ENCODE measurements around the gene ARID3A.
"Not testable (repeated sequence)": the region's sequence is repeated elsewhere in the genome, so short reads cannot be mapped to it uniquely, and the experiment has no call there.

ARID3A gene, protein sequence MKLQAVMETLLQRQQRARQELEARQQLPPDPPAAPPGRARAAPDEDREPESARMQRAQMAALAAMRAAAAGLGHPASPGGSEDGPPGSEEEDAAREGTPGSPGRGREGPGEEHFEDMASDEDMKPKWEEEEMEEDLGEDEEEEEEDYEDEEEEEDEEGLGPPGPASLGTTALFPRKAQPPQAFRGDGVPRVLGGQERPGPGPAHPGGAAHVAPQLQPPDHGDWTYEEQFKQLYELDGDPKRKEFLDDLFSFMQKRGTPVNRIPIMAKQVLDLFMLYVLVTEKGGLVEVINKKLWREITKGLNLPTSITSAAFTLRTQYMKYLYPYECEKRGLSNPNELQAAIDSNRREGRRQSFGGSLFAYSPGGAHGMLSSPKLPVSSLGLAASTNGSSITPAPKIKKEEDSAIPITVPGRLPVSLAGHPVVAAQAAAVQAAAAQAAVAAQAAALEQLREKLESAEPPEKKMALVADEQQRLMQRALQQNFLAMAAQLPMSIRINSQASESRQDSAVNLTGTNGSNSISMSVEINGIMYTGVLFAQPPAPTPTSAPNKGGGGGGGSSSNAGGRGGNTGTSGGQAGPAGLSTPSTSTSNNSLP

DNA sequence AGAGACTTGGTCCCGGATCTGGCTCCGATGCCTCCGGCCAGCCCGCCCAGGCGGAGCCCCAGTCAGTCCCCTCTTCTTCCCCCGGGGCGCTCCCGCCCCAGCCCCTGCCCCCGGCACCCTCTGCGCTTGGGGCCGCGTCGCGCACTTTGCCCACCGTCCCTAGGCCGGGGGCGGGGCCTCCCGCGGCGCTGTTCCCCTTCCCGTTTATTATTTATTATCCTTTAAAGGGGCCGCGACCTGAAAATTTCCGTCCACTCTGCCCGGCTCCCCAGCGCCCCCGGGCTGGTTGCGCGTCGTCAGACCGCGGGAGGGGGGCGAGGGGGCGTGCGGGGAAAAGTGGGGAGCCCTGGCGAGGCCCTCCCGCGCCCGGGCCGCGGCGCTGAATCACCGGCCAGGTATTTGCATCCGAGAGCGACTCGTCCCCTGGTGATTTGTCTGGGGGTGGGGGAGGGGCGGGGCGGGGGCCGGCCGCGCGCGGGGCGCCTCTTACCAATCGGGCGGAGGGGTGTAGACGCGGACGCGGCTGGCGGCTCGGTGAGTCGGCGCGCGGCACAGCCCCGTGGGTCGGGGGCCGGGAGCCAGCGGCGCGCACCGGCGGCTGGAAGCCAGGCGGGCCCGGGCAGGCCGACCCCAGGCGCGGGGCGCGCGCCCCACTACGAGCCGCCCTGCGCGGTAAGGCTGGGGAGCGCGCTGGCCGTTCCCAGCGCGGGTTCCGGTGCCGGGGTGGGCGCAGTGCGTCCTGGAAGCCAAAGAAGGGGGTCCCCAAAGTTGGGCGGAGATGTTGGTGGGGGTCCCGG, at the start of gene ARID3A:
TSS of gene ARID3A (plus strand) at position 510 of the 797 bp plus-strand sequence. CDS start 3,494 bp downstream, outside the sequence.
- Histone ChIP-seq H3K9ac (ENCODE audit: low read depth, low read length) (peak within 1 kb of the TSS; percentile 45; the same call in 1 of the 2 replicates), H3K27me3 (ENCODE audit: control insufficient read depth, insufficient read depth, low read length) (peaks cover 8% of the 10 kb centered on the region), H3K27ac (ENCODE audit: low read depth, low read length) (peak within 1 kb of the TSS; percentile 89), H3K4me1 (ENCODE audit: control insufficient read depth, insufficient read depth, low read length) (no peaks in the 10 kb centered on the region), H3K36me3 (ENCODE audit: control insufficient read depth, insufficient read depth, low read length) (peaks cover 12% of the 10 kb centered on the region), H3K4me3 (ENCODE audit: low read depth, low read length) (peak within 1 kb of the TSS; percentile 87), H3K9me3 (ENCODE audit: control insufficient read depth, insufficient read depth, low read length) (no peaks in the 10 kb centered on the region)

DNA sequence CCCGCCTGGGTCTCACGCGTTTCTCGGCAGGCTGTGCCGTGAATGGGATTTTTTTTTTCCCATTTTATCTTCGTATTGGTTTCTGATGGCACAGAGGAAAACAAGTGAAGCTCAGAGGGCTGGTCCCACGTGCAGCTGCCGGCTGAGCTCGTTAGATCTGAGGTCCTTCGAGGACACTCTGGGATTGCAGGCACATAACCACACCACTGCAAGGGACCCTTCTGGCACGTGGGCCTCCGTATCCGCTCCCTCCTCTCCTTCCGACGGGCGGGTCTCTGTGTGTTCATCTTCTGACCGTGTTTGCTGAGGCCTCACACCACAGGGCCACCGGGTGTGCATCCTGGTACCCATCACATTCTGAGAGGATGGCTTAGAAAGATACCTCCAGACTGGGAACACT, 49.7 kb upstream of the ARID3A start:
- H3K4me3 ChIP-seq (ENCODE audit: low read depth, low read length) = no peak overlapping the region
- H3K9ac ChIP-seq (ENCODE audit: low read depth, low read length) = no peak overlapping the region
- no peaks in the 10 kb centered on the region for H3K4me1 ChIP-seq (ENCODE audit: control insufficient read depth, insufficient read depth, low read length)
- no peak overlapping the region for H3K27ac ChIP-seq (ENCODE audit: low read depth, low read length)
- no peaks in the 10 kb centered on the region for H3K27me3 ChIP-seq (ENCODE audit: control insufficient read depth, insufficient read depth, low read length)
- H3K36me3 ChIP-seq (ENCODE audit: control insufficient read depth, insufficient read depth, low read length) = peaks cover 30% of the 10 kb centered on the region
- no peaks in the 10 kb centered on the region for H3K9me3 ChIP-seq (ENCODE audit: control insufficient read depth, insufficient read depth, low read length)

DNA sequence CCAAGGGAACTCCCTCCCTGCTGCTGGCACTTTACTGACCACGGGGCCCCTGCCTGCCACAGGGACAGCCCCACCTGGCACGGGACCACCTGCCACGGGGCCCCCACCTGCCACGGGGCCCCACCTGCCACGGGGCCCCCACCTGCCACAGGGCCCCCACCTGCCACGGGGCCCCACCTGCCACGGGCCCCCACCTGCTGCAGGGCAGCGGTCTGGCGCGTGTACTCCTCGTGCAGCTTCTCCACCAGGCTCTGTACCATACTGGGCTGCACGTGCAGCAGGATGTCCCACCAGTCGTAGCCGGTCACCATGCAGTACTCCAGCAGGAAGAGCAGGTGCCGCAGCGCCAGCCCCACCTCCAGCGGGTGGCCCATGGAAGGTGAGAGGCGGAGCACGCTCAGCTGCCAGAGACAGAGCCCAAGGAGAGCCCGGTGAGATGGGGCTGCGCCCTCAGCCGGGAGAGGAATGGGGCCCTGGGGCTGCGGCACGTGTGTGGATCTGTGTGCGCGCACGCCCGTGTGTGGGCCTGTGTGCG, 49.0 kb upstream of the ARID3A start:
- no peak overlapping the region for H3K27ac ChIP-seq (ENCODE audit: low read depth, low read length)
- H3K4me1 ChIP-seq (ENCODE audit: control insufficient read depth, insufficient read depth, low read length) = no peaks in the 10 kb centered on the region
- no peaks in the 10 kb centered on the region for H3K27me3 ChIP-seq (ENCODE audit: control insufficient read depth, insufficient read depth, low read length)
- H3K36me3 ChIP-seq (ENCODE audit: control insufficient read depth, insufficient read depth, low read length) = peaks cover 37% of the 10 kb centered on the region
- H3K9me3 ChIP-seq (ENCODE audit: control insufficient read depth, insufficient read depth, low read length) = no peaks in the 10 kb centered on the region
- H3K4me3 ChIP-seq (ENCODE audit: low read depth, low read length) = no peak overlapping the region
- no peak overlapping the region for H3K9ac ChIP-seq (ENCODE audit: low read depth, low read length)

DNA sequence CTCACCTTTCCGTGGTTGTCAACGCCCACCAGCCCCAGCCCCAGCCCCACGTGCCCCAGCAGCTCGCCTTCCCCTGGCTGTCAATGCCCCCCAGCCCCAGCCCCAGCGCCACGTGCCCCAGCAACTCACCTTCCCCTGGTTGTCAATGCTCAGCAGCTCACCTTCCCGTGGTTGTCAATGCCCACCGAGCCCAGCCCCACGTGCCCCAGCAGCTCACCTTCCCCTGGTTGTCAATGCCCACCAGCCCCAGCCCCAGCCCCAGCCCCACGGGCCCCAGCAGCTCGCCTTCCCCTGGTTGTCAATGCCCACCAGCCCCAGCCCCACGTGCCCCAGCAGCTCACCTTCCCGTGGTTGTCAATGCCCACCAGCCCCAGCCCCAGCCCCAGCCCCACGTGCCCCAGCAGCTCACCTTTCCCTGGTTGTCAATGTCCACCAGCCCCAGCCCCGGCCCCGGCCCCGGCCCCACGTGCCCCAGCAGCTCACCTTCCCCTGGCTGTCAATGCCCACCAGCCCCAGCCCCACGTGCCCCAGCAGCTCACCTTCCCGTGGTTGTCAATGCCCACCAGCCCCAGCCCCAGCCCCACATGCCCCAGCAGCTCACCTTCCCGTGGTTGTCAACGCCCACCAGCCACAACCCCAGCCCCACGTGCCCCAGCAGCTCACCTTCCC, 47.7 kb upstream of the ARID3A start:
- H3K36me3 ChIP-seq (ENCODE audit: control insufficient read depth, insufficient read depth, low read length) = peaks cover 46% of the 10 kb centered on the region
- not testable (repeated sequence) for H3K9ac ChIP-seq (ENCODE audit: low read depth, low read length); H3K4me3 ChIP-seq (ENCODE audit: low read depth, low read length); H3K27ac ChIP-seq (ENCODE audit: low read depth, low read length); H3K27me3 ChIP-seq (ENCODE audit: control insufficient read depth, insufficient read depth, low read length); H3K4me1 ChIP-seq (ENCODE audit: control insufficient read depth, insufficient read depth, low read length); H3K9me3 ChIP-seq (ENCODE audit: control insufficient read depth, insufficient read depth, low read length)

DNA sequence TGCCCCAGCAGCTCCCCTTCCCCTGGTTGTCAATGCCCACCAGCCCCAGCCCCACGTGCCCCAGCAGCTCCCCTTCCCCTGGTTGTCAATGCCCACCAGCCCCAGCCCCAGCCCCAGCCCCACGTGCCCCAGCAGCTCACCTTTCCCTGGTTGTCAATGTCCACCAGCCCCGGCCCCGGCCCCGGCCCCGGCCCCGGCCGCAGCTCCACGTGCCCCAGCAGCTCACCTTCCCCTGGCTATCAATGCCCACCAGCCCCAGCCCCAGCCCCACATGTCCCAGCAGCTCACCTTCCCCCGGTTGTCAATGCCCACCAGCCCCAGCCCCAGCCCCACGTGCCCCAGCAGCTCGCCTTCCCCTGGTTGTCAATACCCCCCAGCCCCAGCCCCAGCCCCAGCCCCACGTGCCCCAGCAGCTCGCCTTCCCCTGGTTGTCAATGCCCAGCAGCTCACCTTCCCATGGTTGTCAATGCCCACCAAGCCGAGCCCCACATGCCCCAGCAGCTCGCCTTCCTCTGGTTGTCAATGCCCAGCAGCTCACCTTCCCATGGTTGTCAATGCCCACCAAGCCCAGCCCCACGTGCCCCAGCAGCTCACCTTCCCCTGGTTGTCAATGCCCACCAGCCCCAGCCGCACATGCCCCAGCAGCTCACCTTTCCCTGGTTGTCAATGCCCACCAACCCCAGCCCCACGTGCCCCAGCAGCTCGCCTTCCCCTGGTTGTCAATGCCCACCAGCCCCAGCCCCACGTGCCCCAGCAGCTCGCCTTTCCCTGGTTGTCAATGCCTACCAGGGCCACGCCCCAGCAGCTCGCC, 46.9 kb upstream of the ARID3A start:
- H3K9me3 ChIP-seq (ENCODE audit: control insufficient read depth, insufficient read depth, low read length); H3K4me3 ChIP-seq (ENCODE audit: low read depth, low read length); H3K9ac ChIP-seq (ENCODE audit: low read depth, low read length); H3K4me1 ChIP-seq (ENCODE audit: control insufficient read depth, insufficient read depth, low read length); H3K27ac ChIP-seq (ENCODE audit: low read depth, low read length); H3K27me3 ChIP-seq (ENCODE audit: control insufficient read depth, insufficient read depth, low read length): not testable (repeated sequence)
- H3K36me3 ChIP-seq (ENCODE audit: control insufficient read depth, insufficient read depth, low read length) = peaks cover 50% of the 10 kb centered on the region

DNA sequence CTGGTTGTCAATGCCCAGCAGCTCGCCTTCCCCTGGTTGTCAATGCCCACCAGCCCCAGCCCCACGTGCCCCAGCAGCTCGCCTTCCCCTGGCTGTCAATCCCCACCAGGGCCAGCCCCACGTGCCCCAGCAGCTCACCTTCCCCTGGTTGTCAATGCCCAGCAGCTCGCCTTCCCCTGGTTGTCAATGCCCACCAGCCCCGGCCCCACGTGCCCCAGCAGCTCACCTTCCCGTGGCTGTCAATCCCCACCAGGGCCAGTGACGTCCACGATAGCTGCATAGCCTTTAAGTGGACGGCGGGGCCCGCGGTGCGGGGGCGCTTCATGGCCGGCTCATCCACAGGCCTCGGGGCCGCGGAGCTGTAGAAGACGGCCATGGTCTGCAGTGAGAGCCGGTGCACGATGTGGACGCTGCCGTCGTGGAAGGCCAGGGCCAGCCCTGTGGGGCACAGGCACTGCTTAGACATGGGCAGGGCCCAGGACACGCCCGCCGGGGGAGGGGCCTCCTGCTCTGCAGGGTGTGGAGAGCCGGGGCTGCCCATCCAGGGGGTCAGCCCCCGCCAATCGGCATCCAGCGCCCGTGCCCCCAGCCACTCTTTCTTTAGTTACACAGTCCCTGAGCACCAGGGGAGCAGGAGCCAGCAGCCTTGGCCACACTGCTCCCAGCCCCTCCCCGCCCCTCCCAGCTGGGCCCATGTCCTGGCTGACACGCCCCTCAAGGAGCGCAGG, 46.0 kb upstream of the ARID3A start:
- no peak overlapping the region for H3K9ac ChIP-seq (ENCODE audit: low read depth, low read length)
- peaks cover 51% of the 10 kb centered on the region for H3K36me3 ChIP-seq (ENCODE audit: control insufficient read depth, insufficient read depth, low read length)
- no peaks in the 10 kb centered on the region for H3K4me1 ChIP-seq (ENCODE audit: control insufficient read depth, insufficient read depth, low read length)
- H3K9me3 ChIP-seq (ENCODE audit: control insufficient read depth, insufficient read depth, low read length) = no peaks in the 10 kb centered on the region
- no peak overlapping the region for H3K4me3 ChIP-seq (ENCODE audit: low read depth, low read length)
- no peak overlapping the region for H3K27ac ChIP-seq (ENCODE audit: low read depth, low read length)
- H3K27me3 ChIP-seq (ENCODE audit: control insufficient read depth, insufficient read depth, low read length) = no peaks in the 10 kb centered on the region

DNA sequence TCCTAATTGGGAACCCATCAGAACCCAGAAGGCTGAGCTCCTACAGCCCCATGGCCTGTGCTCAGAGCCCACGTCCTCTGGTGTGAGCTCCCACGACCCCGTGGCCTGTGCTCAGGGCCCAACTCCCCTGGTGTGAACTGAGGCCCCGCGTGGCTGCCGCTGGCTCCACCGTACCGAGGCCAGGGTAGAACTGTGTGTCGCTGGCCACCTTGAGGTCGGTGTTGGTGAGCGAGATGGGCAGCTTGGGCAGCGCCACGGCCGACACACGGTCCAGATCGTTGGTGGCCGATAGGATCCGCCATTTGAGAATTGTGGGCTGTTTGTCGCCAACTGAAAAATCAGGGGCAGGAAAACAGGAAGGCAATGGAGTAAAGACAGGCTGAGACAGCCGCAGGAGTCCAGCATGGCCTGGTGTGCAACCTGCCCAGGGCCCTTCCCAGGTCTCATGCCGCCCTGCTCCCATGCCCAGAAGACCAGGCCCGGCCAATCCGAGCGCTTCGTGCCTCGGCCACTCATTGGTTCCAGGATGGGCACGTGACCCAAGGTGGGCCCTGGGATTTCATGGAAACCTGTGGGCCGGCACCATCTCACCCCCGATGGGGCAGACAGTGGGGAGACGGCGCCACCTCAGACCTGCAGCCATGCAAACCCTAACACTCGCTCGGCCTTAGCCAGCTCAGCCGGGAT, 44.3 kb upstream of the ARID3A start:
- Histone ChIP-seq H3K4me1 (ENCODE audit: control insufficient read depth, insufficient read depth, low read length) (no peaks in the 10 kb centered on the region), H3K27ac (ENCODE audit: low read depth, low read length) (no peak overlapping the region), H3K4me3 (ENCODE audit: low read depth, low read length) (no peak overlapping the region), H3K27me3 (ENCODE audit: control insufficient read depth, insufficient read depth, low read length) (no peaks in the 10 kb centered on the region), H3K9ac (ENCODE audit: low read depth, low read length) (no peak overlapping the region), H3K9me3 (ENCODE audit: control insufficient read depth, insufficient read depth, low read length) (no peaks in the 10 kb centered on the region), H3K36me3 (ENCODE audit: control insufficient read depth, insufficient read depth, low read length) (peaks cover 49% of the 10 kb centered on the region)

DNA sequence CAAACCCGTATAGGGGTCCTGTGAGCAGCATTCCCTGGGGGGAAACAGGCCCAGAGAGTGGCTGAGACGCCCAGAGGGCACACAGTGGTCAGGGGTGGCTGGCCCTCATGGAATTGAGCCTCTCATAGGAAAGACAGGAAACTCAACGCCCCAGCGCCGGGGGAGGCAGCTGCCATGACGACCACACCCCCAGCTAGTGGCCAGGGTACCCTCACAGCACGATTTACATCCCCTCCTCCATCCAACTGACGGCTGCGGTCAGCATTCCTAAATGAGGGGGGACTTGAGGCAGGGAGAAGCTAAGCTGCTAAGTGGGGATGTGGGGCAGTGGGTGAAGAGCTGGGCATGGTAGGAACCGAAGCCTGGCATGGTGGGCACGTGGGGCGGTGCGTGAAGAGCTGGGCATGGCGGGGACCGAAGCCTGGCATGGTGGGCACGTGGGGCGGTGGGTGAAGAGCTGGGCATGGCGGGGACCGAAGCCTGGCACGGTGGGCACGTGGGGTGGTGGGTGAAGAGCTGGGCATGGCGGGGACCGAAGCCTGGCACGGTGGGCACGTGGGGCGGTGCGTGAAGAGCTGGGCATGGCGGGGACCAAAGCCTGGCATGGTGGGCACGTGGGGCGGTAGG, 42.9 kb upstream of the ARID3A start:
- Histone ChIP-seq H3K27me3 (ENCODE audit: control insufficient read depth, insufficient read depth, low read length) (no peaks in the 10 kb centered on the region), H3K27ac (ENCODE audit: low read depth, low read length) (no peak overlapping the region), H3K36me3 (ENCODE audit: control insufficient read depth, insufficient read depth, low read length) (peaks cover 48% of the 10 kb centered on the region), H3K4me1 (ENCODE audit: control insufficient read depth, insufficient read depth, low read length) (no peaks in the 10 kb centered on the region), H3K9me3 (ENCODE audit: control insufficient read depth, insufficient read depth, low read length) (no peaks in the 10 kb centered on the region), H3K4me3 (ENCODE audit: low read depth, low read length) (no peak overlapping the region), H3K9ac (ENCODE audit: low read depth, low read length) (no peak overlapping the region)

DNA sequence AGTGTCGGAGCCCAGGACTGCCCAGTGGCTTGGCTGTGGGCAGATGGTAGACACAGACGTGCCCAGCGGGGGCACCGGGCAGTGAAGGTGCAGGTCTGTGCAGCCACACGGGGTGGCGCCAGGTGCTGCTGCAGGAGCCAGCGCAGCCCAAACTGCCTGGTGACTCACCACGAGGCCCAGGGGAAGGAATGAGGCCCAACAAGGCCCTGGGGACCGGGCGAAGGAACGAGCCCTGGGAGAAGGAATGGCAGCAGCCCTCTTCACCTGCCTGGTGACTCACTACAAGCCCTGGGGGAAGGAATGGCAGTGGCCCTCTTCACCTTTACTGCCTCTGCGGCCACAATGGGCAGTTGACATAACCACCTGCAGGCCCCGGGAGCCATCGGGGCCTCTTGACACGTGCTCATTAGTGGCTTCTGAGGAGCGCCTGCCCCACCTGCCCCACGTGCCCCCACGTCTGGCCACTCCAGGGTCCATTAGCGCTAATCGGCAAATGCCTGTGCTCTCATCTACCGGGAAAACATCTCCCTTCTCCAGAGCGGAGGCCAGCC, 42.1 kb upstream of the ARID3A start:
- H3K36me3 ChIP-seq (ENCODE audit: control insufficient read depth, insufficient read depth, low read length) = peaks cover 52% of the 10 kb centered on the region
- H3K4me3 ChIP-seq (ENCODE audit: low read depth, low read length) = no peak overlapping the region
- no peaks in the 10 kb centered on the region for H3K27me3 ChIP-seq (ENCODE audit: control insufficient read depth, insufficient read depth, low read length)
- no peaks in the 10 kb centered on the region for H3K9me3 ChIP-seq (ENCODE audit: control insufficient read depth, insufficient read depth, low read length)
- H3K9ac ChIP-seq (ENCODE audit: low read depth, low read length) = no peak overlapping the region
- H3K27ac ChIP-seq (ENCODE audit: low read depth, low read length) = no peak overlapping the region
- no peaks in the 10 kb centered on the region for H3K4me1 ChIP-seq (ENCODE audit: control insufficient read depth, insufficient read depth, low read length)

All from HUES48 (cell line).